GM12891 (cell line): Measurements from ENCODE around the gene NUMB.
"Not testable (repeated sequence)": the region's sequence is repeated elsewhere in the genome, so short reads cannot be mapped to it uniquely, and the experiment has no call there.

ENCODE experiments used
- DNase-seq: peaks from one replicate; pipeline ENCODE4 v3.0.0; 2011; ENCODE audit warnings: low spot score; ENCODE audit not compliant: insufficient read length
- FAIRE-seq: peaks from 2 replicates; lab custom pipeline; 2011; peaks lifted over from hg19 to GRCh38; lab: Jason Lieb, UNC
- PAX5 ChIP-seq: IDR thresholded peaks from 2 replicates; pipeline ENCODE4 v1.6.1; 2011; ENCODE audit warnings: low read length, moderate library complexity, mild to moderate bottlenecking; ENCODE audit not compliant: insufficient read depth, severe bottlenecking
- POLR2A ChIP-seq: IDR thresholded peaks from 2 replicates; pipeline ENCODE4 v1.6.1; 2011; ENCODE audit warnings: low read depth, low read length, control low read depth
- POLR2AphosphoS5 ChIP-seq: IDR thresholded peaks from 2 replicates; pipeline ENCODE4 v1.6.1; 2011; ENCODE audit warnings: low read depth, low read length, control low read depth
- POU2F2 ChIP-seq: IDR thresholded peaks from 2 replicates; pipeline ENCODE4 v1.6.1; 2011; ENCODE audit warnings: low read depth, mild to moderate bottlenecking, control low read depth, low read length, moderate library complexity
- SPI1 ChIP-seq: IDR thresholded peaks from 2 replicates; pipeline ENCODE4 v1.6.1; 2011; ENCODE audit warnings: low read depth, low read length, control low read depth
- TAF1 ChIP-seq: IDR thresholded peaks from 2 replicates; pipeline ENCODE4 v1.6.1; 2011; ENCODE audit warnings: low read depth, low read length, control low read depth

Gene NUMB

GRCh38 chr14:73374218-73374617 lies 84.1 kb downstream of the NUMB start:
- TF ChIP-seq PAX5 (no peak), POLR2AphosphoS5 (no peak), SPI1 (no peak), TAF1 (no peak)
- FAIRE-seq (no peak), DNase-seq (no peak)

GRCh38 chr14:73372529-73372928 lies 85.8 kb downstream of the NUMB start:
- TF ChIP-seq POLR2AphosphoS5 = no peak
- TF ChIP-seq POLR2A = no peak
- TF ChIP-seq SPI1 = no peak
- TF ChIP-seq TAF1 = no peak
- no peak for TF ChIP-seq POU2F2
- no peak for TF ChIP-seq PAX5
- no peak for FAIRE-seq
- DNase-seq = no peak

GRCh38 chr14:73370561-73370960 lies 87.8 kb downstream of the NUMB start:
- FAIRE-seq = no peak
- DNase-seq = no peak
- no peak for TF ChIP-seq POLR2AphosphoS5
- TF ChIP-seq SPI1 = no peak
- TF ChIP-seq PAX5 = no peak
- no peak for TF ChIP-seq POLR2A
- TF ChIP-seq POU2F2 = no peak
- TF ChIP-seq TAF1 = no peak

GRCh38 chr14:73369428-73369827 lies 88.9 kb downstream of the NUMB start:
- DNase-seq (no peak), FAIRE-seq (no peak)
- TF ChIP-seq POU2F2 (no peak), PAX5 (no peak), POLR2A (no peak), TAF1 (no peak), POLR2AphosphoS5 (no peak), SPI1 (no peak)

GRCh38 chr14:73368616-73369015 lies 89.7 kb downstream of the NUMB start:
- no peak for FAIRE-seq

GRCh38 chr14:73365727-73366126 lies 92.6 kb downstream of the NUMB start:
- no peak for FAIRE-seq
- DNase-seq = no peak
- TF ChIP-seq SPI1 = no peak
- no peak for TF ChIP-seq POU2F2
- no peak for TF ChIP-seq POLR2AphosphoS5
- TF ChIP-seq POLR2A = no peak
- TF ChIP-seq TAF1 = no peak
- TF ChIP-seq PAX5 = no peak

More at GRCh38 chr14:73368616-73369015, 89.7 kb downstream of the NUMB start:
- no peak for DNase-seq
- TF ChIP-seq SPI1 (no peak), POLR2A (no peak), TAF1 (no peak), POLR2AphosphoS5 (no peak), PAX5 (no peak), POU2F2 (no peak)

GRCh38 chr14:73364559-73364958 lies 93.8 kb downstream of the NUMB start:
- DNase-seq = no peak
- TF ChIP-seq PAX5 (no peak), TAF1 (no peak), SPI1 (no peak), POLR2AphosphoS5 (no peak), POLR2A (no peak), POU2F2 (no peak)
- no peak for FAIRE-seq

GRCh38 chr14:73359445-73359844 lies 98.9 kb downstream of the NUMB start:
- FAIRE-seq (no peak), DNase-seq (no peak)
- TF ChIP-seq POLR2AphosphoS5 (no peak), SPI1 (no peak), POLR2A (no peak), POU2F2 (no peak), PAX5 (no peak), TAF1 (no peak)

GRCh38 chr14:73358187-73358586 lies 100.2 kb downstream of the NUMB start:
- TF ChIP-seq POLR2A = no peak
- no peak for TF ChIP-seq POU2F2
- no peak for TF ChIP-seq SPI1
- no peak for TF ChIP-seq PAX5
- no peak for TF ChIP-seq POLR2AphosphoS5
- no peak for TF ChIP-seq TAF1
- FAIRE-seq (no peak), DNase-seq (no peak)

- not testable (repeated sequence) for DNase-seq, FAIRE-seq
Measured at GRCh38 chr14:73349091-73349490, 109.3 kb downstream of the NUMB start.
